ENCODE data around the gene SDK1. TPM values are rescaled to one million over a fixed set of nuclear protein-coding genes. Genes with fewer than 3 reads are reported as not detected.

The SDK1 gene
- total and polyA plus RNA-seq, 2 experiments from 2014 or later = 2.1 to 10.0 TPM

- H3K4me3 ChIP-seq = no peak overlapping the region
- no peaks in the 10 kb centered on the region for H3K79me2 ChIP-seq (replicated peaks; ENCODE audit: insufficient read depth)
- Mint-ChIP-seq H3K27me3 (ENCODE audit: insufficient read depth, low read depth, poor library complexity) (peaks cover 2% of the 10 kb centered on the region), H3K36me3 (ENCODE audit: low read depth) (peaks cover 2% of the 10 kb centered on the region; the same call in 1 of the 3 replicates), H3K9me3 (no peaks in the 10 kb centered on the region; the same call in 1 of the 3 replicates), H3K4me3 (no peak overlapping the region), H3K27ac (no peak overlapping the region), H3K4me1 (peaks cover 6% of the 10 kb centered on the region)
- no peaks in the 10 kb centered on the region for H3K9me2 ChIP-seq (ENCODE audit: insufficient read depth)
- no peak for DNase-seq (ENCODE audit: low spot score)
- H4K20me1 ChIP-seq (replicated peaks; ENCODE audit: insufficient read depth) = no peaks in the 10 kb centered on the region
- no peaks in the 10 kb centered on the region for H3K36me3 ChIP-seq (ENCODE audit: insufficient read depth)
- H3F3A ChIP-seq (replicated peaks; ENCODE audit: low read depth) = no peaks in the 10 kb centered on the region
- H3K27ac ChIP-seq (ENCODE audit: low read depth) = no peak overlapping the region
- no peak for ATAC-seq
- H3K4me2 ChIP-seq = no peak overlapping the region
- H3K27me3 ChIP-seq (ENCODE audit: insufficient read depth) = no peaks in the 10 kb centered on the region
- H3K4me1 ChIP-seq (ENCODE audit: insufficient read depth) = no peaks in the 10 kb centered on the region
- no peak for TF ChIP-seq EZH2phosphoT487 (IDR thresholded peaks at IDR 0.05; ENCODE audit: unreplicated experiment)
- TF ChIP-seq ZNF462 (CRISPR knock-in tag; IDR thresholded peaks at IDR 0.05) = no peak
- no peak for TF ChIP-seq ZNF331 (CRISPR knock-in tag; IDR thresholded peaks at IDR 0.05; ENCODE audit: low read depth)
- no peak for TF ChIP-seq CREB1 (CRISPR knock-in tag; IDR thresholded peaks at IDR 0.05; ENCODE audit: low read depth)
- no peak for TF ChIP-seq JUNB (IDR thresholded peaks at IDR 0.05; ENCODE audit: unreplicated experiment)
- TF ChIP-seq ZNF114 (CRISPR knock-in tag; IDR thresholded peaks at IDR 0.05) = no peak
- no peak for TF ChIP-seq CTCF (conservative IDR thresholded peaks at IDR 0.05; ENCODE audit: low read depth in 2 of 2)
- TF ChIP-seq ETS1 (IDR thresholded peaks at IDR 0.05) = no peak
- TF ChIP-seq NANOG (IDR thresholded peaks at IDR 0.05; ENCODE audit: borderline replicate concordance) = no peak
- no peak for TF ChIP-seq STAT1 (IDR thresholded peaks at IDR 0.05; ENCODE audit: unreplicated experiment)
- TF ChIP-seq POLR2AphosphoS5 (IDR thresholded peaks at IDR 0.05; ENCODE audit: low read depth) = no peak
- no peak for TF ChIP-seq EZH2 (IDR thresholded peaks at IDR 0.05; ENCODE audit: low read depth, unreplicated experiment)
- no peak for TF ChIP-seq REST (IDR thresholded peaks at IDR 0.05; ENCODE audit: unreplicated experiment)
- H2AFZ ChIP-seq = no peak overlapping the region
Measured at GRCh38 chr7:4099651-4100050, 798.6 kb downstream of the SDK1 start.

All from GM23338 (cell line).